A549 (cell line): ENCODE measurements around the gene ZNF536. TPM values are rescaled to one million over a fixed set of nuclear protein-coding genes. Genes with fewer than 3 reads are reported as not detected.

Experiments used
- ATAC-seq, 2 experiments: fragments of 200-7000 bp in 1 of 2; fragments of >200 bp in 1 of 2; cut with Nextera tagmentation in 1 of 2; cut with Tn5 transposase in 1 of 2; 3 replicates each; pipeline versions ENCODE4 v1.8.0 to v1.9.1; 2018 to 2020; ENCODE audit warnings: mild to moderate bottlenecking in 1 of 2, moderate library complexity in 1 of 2
- CTCF ChIA-PET: fragments of 300-600 bp; sonication (Branson Sonifier 250); formaldehyde crosslinking; extraction: SDS; loops from one replicate; lab custom pipeline; 2021; ENCODE audit warnings: antibody characterized with exemption, inconsistent platforms; lab: Yijun Ruan, JAX
- POLR2A ChIA-PET: fragments of 350-600 bp; formaldehyde crosslinking; extraction: SDS; loops from one replicate; lab custom pipeline; 2021; ENCODE audit warnings: antibody characterized with exemption, inconsistent platforms; lab: Yijun Ruan, JAX
- DNase-seq, 2 experiments: peaks; one replicate each; pipeline versions ENCODE4 v3.0.0 to v3.0.0-alpha.2; 2011 to 2016; ENCODE audit warnings: low read depth in 1 of 2, low spot score in 1 of 2
- FAIRE-seq: peaks from 2 replicates; lab custom pipeline; 2011; peaks lifted over from hg19 to GRCh38; lab: Jason Lieb, UNC
- H3K27ac ChIP-seq, 2 experiments: fragments of >200 bp; sonication (Bioruptor Twin); formaldehyde crosslinking; 3 replicates each; pipeline ENCODE4 v1.5.1; 2016 to 2017
- H3K4me1 ChIP-seq: fragments of >200 bp; sonication (Bioruptor Twin); formaldehyde crosslinking; 3 replicates; pipeline ENCODE4 v1.6.1; 2016
- H3K4me2 ChIP-seq: fragments of >200 bp; sonication (Bioruptor Twin); formaldehyde crosslinking; 3 replicates; pipeline ENCODE4 v1.6.1; 2016
- H3K4me3 ChIP-seq: fragments of >200 bp; sonication (Bioruptor Twin); formaldehyde crosslinking; 3 replicates; pipeline ENCODE4 v1.5.1; 2016
- H3K9me3 ChIP-seq: fragments of >200 bp; sonication (Bioruptor Twin); formaldehyde crosslinking; 3 replicates; pipeline ENCODE4 v1.6.1; 2016
- ATOH8 ChIP-seq: fragments of 250-450 bp; sonication (Bioruptor Pico); IDR thresholded peaks from 2 replicates; pipeline ENCODE4 v1.5.0; 2020; ENCODE audit warnings: low read depth, mild to moderate bottlenecking, moderate library complexity
- BCL3 ChIP-seq: fragments of >200 bp; sonication (Bioruptor Twin); formaldehyde crosslinking; IDR thresholded peaks from 3 replicates; pipeline ENCODE4 v1.6.1; 2016
- CBX8 ChIP-seq: fragments of 200-600 bp; sonication (generic); IDR thresholded peaks from 2 replicates; pipeline ENCODE4 v1.6.1; 2016
- CEBPB ChIP-seq, 2 experiments: fragments of >200 bp in 1 of 2; sonication (Bioruptor Twin) in 1 of 2; formaldehyde crosslinking in 1 of 2; IDR thresholded peaks; 2 replicates each; pipeline ENCODE4 v1.6.1; 2012 to 2016
- CHD4 ChIP-seq: fragments of 200-600 bp; sonication (generic); IDR thresholded peaks from 2 replicates; pipeline ENCODE4 v1.6.1; 2016; ENCODE audit warnings: antibody characterized with exemption, mild to moderate bottlenecking, borderline replicate concordance
- E2F6 ChIP-seq: IDR thresholded peaks from 2 replicates; pipeline ENCODE4 v1.6.1; 2012; ENCODE audit warnings: low read depth, borderline replicate concordance
- EHF ChIP-seq: fragments of 250-450 bp; sonication (Bioruptor Pico); IDR thresholded peaks from 2 replicates; pipeline ENCODE4 v1.5.0; 2020; ENCODE audit warnings: mild to moderate bottlenecking
- FOSB ChIP-seq: fragments of 250-450 bp; sonication (Bioruptor Pico); IDR thresholded peaks from 2 replicates; pipeline ENCODE4 v1.5.0; 2020; ENCODE audit warnings: mild to moderate bottlenecking, moderate library complexity
- FOSL2 ChIP-seq, 2 experiments: fragments of 450-650 bp in 1 of 2; fragments of >200 bp in 1 of 2; sonication (Bioruptor Twin) in 1 of 2; formaldehyde crosslinking; IDR thresholded peaks; 2 replicates each; pipeline versions ENCODE4 v1.5.0 to v1.6.1; 2016 to 2020; ENCODE audit warnings: mild to moderate bottlenecking in 1 of 2, moderate library complexity in 1 of 2
- FOXS1 ChIP-seq: fragments of 250-450 bp; sonication (Bioruptor Pico); IDR thresholded peaks from 2 replicates; pipeline ENCODE4 v1.5.0; 2020; ENCODE audit warnings: mild to moderate bottlenecking, moderate library complexity
- GATA3 ChIP-seq: IDR thresholded peaks from 2 replicates; pipeline ENCODE4 v1.6.1; 2012; ENCODE audit warnings: borderline replicate concordance
- HEYL ChIP-seq: fragments of 250-450 bp; sonication (Bioruptor Pico); IDR thresholded peaks from 2 replicates; pipeline ENCODE4 v1.8.0; 2021; ENCODE audit warnings: mild to moderate bottlenecking, moderate library complexity
- HMGXB4 ChIP-seq: fragments of 250-450 bp; sonication (Bioruptor Pico); IDR thresholded peaks from 2 replicates; pipeline ENCODE4 v1.5.0; 2021; ENCODE audit warnings: mild to moderate bottlenecking, moderate library complexity, borderline replicate concordance
- HOXA7 ChIP-seq: fragments of 250-450 bp; sonication (Bioruptor Pico); IDR thresholded peaks from 2 replicates; pipeline ENCODE4 v1.5.0; 2020; ENCODE audit warnings: mild to moderate bottlenecking, moderate library complexity
- JUNB ChIP-seq: fragments of >200 bp; sonication (Bioruptor Twin); formaldehyde crosslinking; IDR thresholded peaks from 2 replicates; pipeline ENCODE4 v1.6.1; 2016
- KDM5A ChIP-seq: fragments of 200-600 bp; sonication (generic); IDR thresholded peaks from 2 replicates; pipeline ENCODE4 v1.6.1; 2016; ENCODE audit warnings: antibody characterized with exemption, mild to moderate bottlenecking
- MAFK ChIP-seq: fragments of 450-650 bp; IDR thresholded peaks from 2 replicates; pipeline ENCODE4 v1.6.1; 2014; ENCODE audit not compliant: partially characterized antibody
- MAX ChIP-seq: IDR thresholded peaks from 2 replicates; pipeline ENCODE4 v1.6.1; 2012
- MAZ ChIP-seq: fragments of 150-350 bp; IDR thresholded peaks from 2 replicates; pipeline ENCODE4 v1.6.1; 2014; ENCODE audit warnings: antibody characterized with exemption, low read depth, low read length, borderline replicate concordance
- POLR2A ChIP-seq: IDR thresholded peaks from 2 replicates; pipeline ENCODE4 v1.6.1; 2012; ENCODE audit warnings: mild to moderate bottlenecking, low read length
- RAD21 ChIP-seq, 2 experiments: fragments of >200 bp in 1 of 2; sonication (Bioruptor Twin) in 1 of 2; formaldehyde crosslinking in 1 of 2; IDR thresholded peaks in 1 of 2; conservative IDR thresholded peaks in 1 of 2; 2 replicates in 1 of 2; 3 replicates in 1 of 2; pipeline ENCODE4 v1.6.1; 2012 to 2018; ENCODE audit warnings: inconsistent platforms in 1 of 2
- REST ChIP-seq: fragments of 200-600 bp; sonication (generic); IDR thresholded peaks from 2 replicates; pipeline ENCODE4 v1.6.1; 2016; ENCODE audit warnings: antibody characterized with exemption, mild to moderate bottlenecking, moderate library complexity
- TFCP2L1 ChIP-seq: fragments of 250-450 bp; sonication (Bioruptor Pico); IDR thresholded peaks from 2 replicates; pipeline ENCODE4 v1.5.0; 2021; ENCODE audit warnings: mild to moderate bottlenecking
- TP53 ChIP-seq: fragments of 250-450 bp; sonication (Bioruptor Pico); IDR thresholded peaks from 2 replicates; pipeline ENCODE4 v1.5.0; 2021; ENCODE audit warnings: mild to moderate bottlenecking, moderate library complexity
- USF2 ChIP-seq: fragments of 450-650 bp; IDR thresholded peaks from 2 replicates; pipeline ENCODE4 v1.6.1; 2014; ENCODE audit warnings: antibody characterized with exemption
- WGBS: methylation state at CpG from one replicate; pipeline ENCODE4 v1.1.6; 2017; ENCODE audit errors: missing lambda C conversion rate; 5-methylcytosine and 5-hydroxymethylcytosine counted together
- polyA plus RNA-seq, 4 experiments: library from polyadenylated mRNA; depleted of rRNA in 3 of 4; stranded (reverse); fragments of >200 nt; fragmentation: RNase III in 1 of 4; extraction: RNeasy Plus Mini Kit Qiagen cat#74134 plus additional on column Dnase treatment in 1 of 4; gene quantifications; 2 replicates in 3 of 4; 3 replicates in 1 of 4; pipeline ENCODE4 v1.2.3, GENCODE V29; 2011 to 2017

ZNF536 gene
- polyA plus RNA-seq, 2 of the 4 experiments (the other 2 are of a cell fraction) = not detected

- Histone ChIP-seq H3K27ac (no peak overlapping the region), H3K4me3 (no peak overlapping the region), H3K4me1 (no peaks in the 10 kb centered on the region), H3K4me2 (no peak overlapping the region), H3K9me3 (no peaks in the 10 kb centered on the region)
- WGBS = 37% methylated on average over 13 of the region's 13 CpGs
- no peak for ATAC-seq
- no peak for FAIRE-seq
- ChIA-PET POLR2A (no interaction called here), CTCF (interaction anchor here (1.4 to 1.9 kb wide), 3 partner anchors 16 to 68 kb away, joined by 3 to 5 read pairs (median 4); no protein-coding TSS in a partner anchor)
- DNase-seq = no peak
- no peak for TF ChIP-seq TFCP2L1
- TF ChIP-seq TP53 (CRISPR knock-in tag) = no peak
- no peak for TF ChIP-seq GATA3
- TF ChIP-seq EHF (CRISPR knock-in tag) = no peak
- TF ChIP-seq MAX = no peak
- TF ChIP-seq JUNB = no peak
- TF ChIP-seq HMGXB4 (CRISPR knock-in tag) = no peak
- no peak for TF ChIP-seq E2F6
- TF ChIP-seq CBX8 = no peak
- TF ChIP-seq FOXS1 (CRISPR knock-in tag) = no peak
- no peak for TF ChIP-seq KDM5A
- no peak for TF ChIP-seq FOSL2 (IDR thresholded peaks at IDR 0.05)
- no peak for TF ChIP-seq FOSL2 (CRISPR knock-in tag; IDR thresholded peaks at IDR 0.05)
- TF ChIP-seq CEBPB (IDR thresholded peaks at IDR 0.05) = no peak
- TF ChIP-seq REST = no peak
These were observed 185.9 kb downstream of the ZNF536 start for GRCh38 chr19:30557927-30558557.

GRCh38 chr19:30558793-30559192, 186.6 kb downstream of the ZNF536 start:
- H3K4me1 ChIP-seq = no peaks in the 10 kb centered on the region
- WGBS = 40% methylated on average over 6 of the region's 6 CpGs
- FAIRE-seq (no peak), ATAC-seq (no peak), DNase-seq (no peak)
- ChIA-PET POLR2A (no interaction called here), CTCF (interaction anchor here (1.4 to 1.9 kb wide), 3 partner anchors 15 to 67 kb away, joined by 3 to 5 read pairs (median 4); no protein-coding TSS in a partner anchor)
- H3K9me3 ChIP-seq = 0 out of 3 replicates have a peak, but pooled peaks cover 3% of the 10 kb centered on the region
- H3K27ac ChIP-seq = no peak overlapping the region
- no peak overlapping the region for H3K4me2 ChIP-seq
- no peak overlapping the region for H3K4me3 ChIP-seq
- TF ChIP-seq BCL3 (no peak), CEBPB (IDR thresholded peaks at IDR 0.05) (no peak), RAD21 (conservative IDR thresholded peaks at IDR 0.05 in 1 of 2, IDR thresholded peaks at IDR 0.05 in 1 of 2) (no peak), ATOH8 (CRISPR knock-in tag) (no peak), HMGXB4 (CRISPR knock-in tag) (no peak), MAZ (no peak), HEYL (no peak), FOSL2 (IDR thresholded peaks at IDR 0.05) (no peak), FOSL2 (CRISPR knock-in tag; IDR thresholded peaks at IDR 0.05) (no peak), HOXA7 (CRISPR knock-in tag) (no peak), USF2 (no peak), FOSB (CRISPR knock-in tag) (no peak), MAFK (no peak), POLR2A (no peak), CHD4 (no peak)
